ENCODE results near the gene SAMD13.
A peak's percentile ranks its signal among the peaks of the same experiment; 100 is the strongest.

The SAMD13 gene

DNA sequence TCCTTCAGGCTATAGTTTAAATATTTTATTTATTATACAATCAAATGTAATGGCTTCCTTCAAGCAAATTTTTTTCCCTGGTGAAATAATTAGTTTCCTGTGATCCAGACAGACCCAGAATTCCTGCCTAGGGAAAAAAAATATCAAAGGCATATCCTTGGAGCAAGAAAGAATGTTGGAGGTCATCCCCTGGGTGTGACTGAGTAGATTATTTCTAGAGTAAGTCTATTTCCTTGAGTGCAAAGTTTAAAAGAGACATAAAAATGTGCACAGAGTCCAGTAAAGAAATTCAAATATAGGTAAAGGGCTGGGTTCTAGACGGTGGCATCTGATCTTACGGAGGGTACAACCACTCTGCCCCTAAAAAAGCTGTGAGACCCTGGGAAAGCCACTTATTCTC lies 32.2 kb upstream of the SAMD13 start:
- TF ChIP-seq, protein P1, sequence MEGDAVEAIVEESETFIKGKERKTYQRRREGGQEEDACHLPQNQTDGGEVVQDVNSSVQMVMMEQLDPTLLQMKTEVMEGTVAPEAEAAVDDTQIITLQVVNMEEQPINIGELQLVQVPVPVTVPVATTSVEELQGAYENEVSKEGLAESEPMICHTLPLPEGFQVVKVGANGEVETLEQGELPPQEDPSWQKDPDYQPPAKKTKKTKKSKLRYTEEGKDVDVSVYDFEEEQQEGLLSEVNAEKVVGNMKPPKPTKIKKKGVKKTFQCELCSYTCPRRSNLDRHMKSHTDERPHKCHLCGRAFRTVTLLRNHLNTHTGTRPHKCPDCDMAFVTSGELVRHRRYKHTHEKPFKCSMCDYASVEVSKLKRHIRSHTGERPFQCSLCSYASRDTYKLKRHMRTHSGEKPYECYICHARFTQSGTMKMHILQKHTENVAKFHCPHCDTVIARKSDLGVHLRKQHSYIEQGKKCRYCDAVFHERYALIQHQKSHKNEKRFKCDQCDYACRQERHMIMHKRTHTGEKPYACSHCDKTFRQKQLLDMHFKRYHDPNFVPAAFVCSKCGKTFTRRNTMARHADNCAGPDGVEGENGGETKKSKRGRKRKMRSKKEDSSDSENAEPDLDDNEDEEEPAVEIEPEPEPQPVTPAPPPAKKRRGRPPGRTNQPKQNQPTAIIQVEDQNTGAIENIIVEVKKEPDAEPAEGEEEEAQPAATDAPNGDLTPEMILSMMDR (IDR thresholded peaks at IDR 0.05; ENCODE audit: extremely low read depth, missing control alignments), result no peak
- no peak for DNase-seq (ENCODE audit: low spot score)

DNA sequence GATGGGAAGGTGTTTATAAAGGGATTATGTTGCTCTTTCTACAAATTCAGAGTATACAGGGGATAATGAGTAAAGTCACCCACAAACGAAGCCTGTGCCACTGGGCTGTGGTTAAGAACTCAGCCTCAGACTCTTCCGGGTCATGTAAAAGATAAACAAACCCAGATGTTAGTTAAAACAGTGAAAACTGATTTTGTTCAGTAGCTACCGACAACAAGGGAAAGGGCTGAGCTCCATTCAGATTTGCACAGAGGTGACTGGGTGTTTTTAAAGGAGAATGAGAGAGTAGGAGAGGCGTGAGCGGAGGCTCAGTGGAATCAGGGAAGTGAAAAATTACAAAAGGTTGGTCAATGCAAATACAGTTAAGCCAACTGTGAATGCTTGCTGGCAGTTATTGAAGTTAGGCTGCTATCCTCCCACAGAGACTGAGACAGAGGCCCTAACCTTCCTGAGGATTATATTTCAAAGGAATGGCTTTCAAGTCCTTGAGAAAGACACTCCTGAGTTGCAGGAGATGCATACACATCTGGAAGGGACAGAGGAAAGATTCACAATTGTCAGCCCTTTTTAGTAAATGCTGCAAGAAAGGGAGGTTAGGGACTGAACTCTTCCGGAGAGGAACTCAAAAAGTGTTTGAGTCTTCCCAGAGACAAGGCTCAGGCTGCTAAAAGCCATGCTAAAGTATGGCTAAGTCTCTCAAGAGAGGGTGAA lies 29.9 kb upstream of the SAMD13 start:
- TF ChIP-seq, protein P1 (IDR thresholded peaks at IDR 0.05; ENCODE audit: extremely low read depth, missing control alignments), result no peak
- peak; percentile 44 for DNase-seq (ENCODE audit: low spot score)

DNA sequence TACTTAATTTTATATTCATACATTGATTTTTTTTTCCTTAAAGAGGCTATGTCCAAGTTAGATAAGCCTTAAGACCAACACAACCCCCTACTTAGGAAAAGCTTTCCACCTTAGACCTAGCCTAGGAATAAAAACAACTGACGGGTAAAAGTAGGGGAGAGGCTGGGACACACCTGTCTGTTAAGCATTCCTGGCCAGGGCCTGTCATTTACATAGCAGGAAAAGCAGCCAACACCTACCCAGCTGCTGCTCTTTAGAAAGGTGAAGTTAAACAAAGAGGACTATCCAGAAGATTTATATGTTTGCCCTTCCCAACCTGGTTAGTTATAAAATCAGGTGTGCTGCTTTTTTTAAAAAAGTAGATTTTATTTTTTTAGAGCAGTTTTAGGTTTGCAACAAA lies 29.1 kb upstream of the SAMD13 start:
- DNase-seq (ENCODE audit: low spot score), result no peak
- TF ChIP-seq, protein P1 (IDR thresholded peaks at IDR 0.05; ENCODE audit: extremely low read depth, missing control alignments), result no peak

DNA sequence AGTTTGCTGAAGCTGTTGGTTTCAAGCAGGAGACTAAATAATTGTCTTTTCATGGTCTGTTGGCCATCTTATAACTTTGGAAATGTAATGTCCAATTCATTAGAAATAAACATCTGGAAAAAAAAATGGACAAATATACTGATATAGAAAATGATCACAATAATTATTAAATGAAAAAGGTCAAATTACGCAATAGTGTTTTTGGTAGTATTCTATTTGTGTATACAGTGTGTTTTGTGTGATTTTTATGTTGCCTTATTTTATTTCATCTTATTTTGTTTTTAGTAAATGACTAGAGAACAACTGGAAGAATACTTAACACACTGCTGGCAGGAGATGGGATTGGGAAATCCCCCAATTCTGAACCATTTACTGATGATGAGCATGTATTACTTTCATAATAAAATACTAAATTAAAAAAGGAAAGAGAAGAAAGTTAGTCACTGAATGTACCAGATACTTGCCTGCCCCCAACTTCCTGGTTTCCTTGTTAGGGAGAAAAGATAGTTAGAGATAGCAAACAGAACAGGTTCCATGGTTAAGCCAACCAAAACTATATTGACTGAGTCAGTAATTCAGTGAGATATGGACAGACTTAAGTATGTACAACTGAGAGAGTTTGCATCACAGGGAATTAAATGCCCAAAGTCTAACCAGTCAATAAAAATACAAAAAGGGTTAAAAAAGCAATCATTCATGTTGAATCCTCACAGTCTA lies 24.0 kb upstream of the SAMD13 start:
- no peak for DNase-seq (ENCODE audit: low spot score)
- TF ChIP-seq, protein P1 (IDR thresholded peaks at IDR 0.05; ENCODE audit: extremely low read depth, missing control alignments), result no peak

DNA sequence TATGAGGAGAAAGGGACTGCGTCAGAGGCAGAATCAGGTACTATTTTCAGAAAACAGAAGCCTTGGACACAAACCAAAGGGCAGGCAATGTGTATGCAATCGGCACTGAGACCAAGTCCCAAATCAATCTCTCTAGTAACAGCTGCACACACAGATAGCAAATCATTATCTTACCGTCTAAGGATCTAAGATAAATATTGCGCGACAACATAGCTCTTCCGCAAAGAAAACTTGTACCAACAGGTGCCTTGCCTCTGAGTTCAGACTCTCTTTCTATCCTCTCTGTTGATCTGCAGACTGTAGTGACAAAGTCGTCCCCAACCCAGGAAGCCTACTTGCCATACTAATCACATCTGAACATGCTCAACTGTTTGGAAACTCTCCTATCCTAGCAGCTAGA lies 22.6 kb upstream of the SAMD13 start:
- TF ChIP-seq, protein P1 (IDR thresholded peaks at IDR 0.05; ENCODE audit: extremely low read depth, missing control alignments), result no peak
- DNase-seq (ENCODE audit: low spot score), result no peak

DNA sequence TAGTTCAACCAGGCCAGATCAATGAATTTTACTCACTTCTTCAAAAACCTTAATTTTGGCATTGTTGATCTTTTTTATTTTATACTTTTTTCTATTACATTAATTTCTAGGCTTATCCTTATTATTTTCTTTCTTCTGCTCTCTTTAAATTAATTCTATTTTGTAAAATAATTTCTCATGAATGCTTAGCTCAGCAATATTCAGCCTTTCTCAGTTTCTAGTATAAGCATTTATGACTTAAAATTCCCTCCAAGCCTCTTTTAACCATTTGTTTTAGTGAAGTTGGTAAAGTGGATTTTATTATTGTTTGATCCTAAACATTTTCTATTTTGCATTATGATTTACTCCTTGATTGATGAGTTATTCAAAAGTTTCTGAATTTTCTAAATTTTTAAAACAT lies 20.6 kb upstream of the SAMD13 start:
- DNase-seq (ENCODE audit: low spot score), result no peak
- TF ChIP-seq, protein P1 (IDR thresholded peaks at IDR 0.05; ENCODE audit: extremely low read depth, missing control alignments), result no peak

DNA sequence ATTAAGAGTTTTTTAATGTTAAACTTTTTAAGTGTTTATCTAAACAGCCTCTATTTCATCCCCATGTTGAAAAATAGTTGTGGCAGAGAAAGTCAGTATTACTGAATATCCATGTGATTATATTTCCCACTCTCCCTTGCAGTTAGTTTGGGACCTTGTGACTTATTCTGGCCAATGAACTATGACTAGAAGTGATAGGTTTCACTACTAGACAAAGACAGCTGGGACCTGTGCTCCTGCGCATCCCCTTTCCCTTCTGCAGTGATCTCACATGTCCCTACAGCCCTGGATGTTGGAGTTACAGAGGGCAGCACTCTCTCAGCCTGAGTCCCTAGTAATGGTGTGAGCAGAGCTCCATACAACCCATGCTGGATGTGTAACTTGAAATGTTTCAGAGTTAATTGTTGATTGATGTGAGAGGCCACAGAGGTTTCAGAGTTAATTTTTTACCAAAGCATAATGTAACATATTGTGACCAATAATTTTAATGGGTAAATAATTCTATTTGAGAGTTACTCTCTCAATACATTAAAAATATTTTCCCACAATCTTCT lies 18.7 kb upstream of the SAMD13 start:
- no peak for DNase-seq (ENCODE audit: low spot score)
- TF ChIP-seq, protein P1 (IDR thresholded peaks at IDR 0.05; ENCODE audit: extremely low read depth, missing control alignments), result no peak
